K562 (cell line): Measurements from ENCODE around the gene ICAM2. TPM values are rescaled to one million over a fixed set of nuclear protein-coding genes. Genes with fewer than 3 reads are reported as not detected.

Source experiments
- ARNT ChIP-seq, 2 experiments: fragments of 450-650 bp; IDR thresholded peaks; 2 replicates each; pipeline ENCODE4 v1.6.1; 2016; ENCODE audit warnings: mild to moderate bottlenecking in 1 of 2
- BRF1 ChIP-seq: IDR thresholded peaks from 3 replicates; pipeline ENCODE4 v1.6.1; 2011; ENCODE audit warnings: borderline replicate concordance, mild to moderate bottlenecking; ENCODE audit not compliant: insufficient read length; ENCODE audit errors: extremely low read depth
- DACH1 ChIP-seq: fragments of 450-650 bp; IDR thresholded peaks from 2 replicates; pipeline ENCODE4 v1.6.1; 2018; ENCODE audit not compliant: partially characterized antibody
- GATAD2A ChIP-seq: fragments of 450-650 bp; IDR thresholded peaks from 2 replicates; pipeline ENCODE4 v1.6.1; 2017
- MAZ ChIP-seq, 2 experiments: fragments of 450-650 bp in 1 of 2; sonication (generic) in 1 of 2; formaldehyde crosslinking; IDR thresholded peaks in 1 of 2; conservative IDR thresholded peaks in 1 of 2; 2 replicates each; pipeline versions ENCODE4 v1.4.0 to v1.5.0; 2020; ENCODE audit warnings: mild to moderate bottlenecking in 1 of 2, missing genetic modification reagents in 1 of 2
- MEF2A ChIP-seq: IDR thresholded peaks from 2 replicates; pipeline ENCODE4 v1.6.1; 2011; ENCODE audit warnings: low read depth, mild to moderate bottlenecking, low read length, moderate library complexity; ENCODE audit not compliant: control insufficient read depth
- POU5F1 ChIP-seq: fragments of 150-350 bp; IDR thresholded peaks from 2 replicates; pipeline ENCODE4 v1.6.1; 2014; ENCODE audit warnings: borderline replicate concordance, low read length, low read depth, mild to moderate bottlenecking; ENCODE audit not compliant: partially characterized antibody
- RBM39 ChIP-seq: fragments of 200-400 bp; formaldehyde crosslinking; optimal IDR thresholded peaks from 2 replicates; pipeline ENCODE3; 2018; ENCODE audit warnings: low read depth, low read length
- RFX5 ChIP-seq: IDR thresholded peaks from 2 replicates; pipeline ENCODE4 v1.6.1; 2011; ENCODE audit warnings: low read depth, mild to moderate bottlenecking, improper control_type of control experiment, low read length
- SFPQ ChIP-seq: fragments of 200-400 bp; formaldehyde crosslinking; IDR thresholded peaks from 2 replicates; pipeline ENCODE4 v1.6.1; 2017; ENCODE audit warnings: mild to moderate bottlenecking, low read depth, low read length, moderate library complexity
- TOE1 ChIP-seq, 2 experiments: fragments of 450-650 bp in 1 of 2; sonication (generic) in 1 of 2; formaldehyde crosslinking in 1 of 2; IDR thresholded peaks; 2 replicates each; pipeline versions ENCODE4 v1.7.1 to v1.8.0; 2016 to 2022; ENCODE audit warnings: borderline replicate concordance in 2 of 2, mild to moderate bottlenecking in 2 of 2, antibody characterized with exemption in 1 of 2, inconsistent platforms in 1 of 2, low read depth in 1 of 2, missing genetic modification reagents in 1 of 2, moderate library complexity in 1 of 2
- UBTF ChIP-seq, 2 experiments: IDR thresholded peaks; 2 replicates each; pipeline ENCODE4 v1.6.1; 2012; ENCODE audit warnings: improper control_type of control experiment in 2 of 2, low read depth in 2 of 2, low read length in 2 of 2, borderline replicate concordance in 1 of 2
- YY1 ChIP-seq, 3 experiments: IDR thresholded peaks; 2 replicates each; pipeline ENCODE4 v1.6.1; 2011; ENCODE audit warnings: low read length in 2 of 3, mild to moderate bottlenecking in 2 of 3, moderate library complexity in 2 of 3, borderline replicate concordance in 1 of 3, control low read depth in 1 of 3, low read depth in 1 of 3; ENCODE audit not compliant: insufficient read depth in 3 of 3, insufficient replicate concordance in 2 of 3, control insufficient read depth in 1 of 3, insufficient read length in 1 of 3; ENCODE audit errors: extremely low read depth in 1 of 3
- ZFPM2 ChIP-seq: fragments of 250-450 bp; sonication (Bioruptor Pico); IDR thresholded peaks from 2 replicates; pipeline ENCODE4 v1.5.1; 2022; ENCODE audit warnings: mild to moderate bottlenecking
- polyA plus RNA-seq, 8 experiments: library from polyadenylated mRNA; depleted of rRNA in 4 of 8; stranded (reverse) in 5 of 8; unstranded in 3 of 8; fragments of >200 nt; fragmentation: Nextera tagmentation in 2 of 8; fragmentation: Illumina TruSeq in 1 of 8; extraction: Ambion mirVana in 2 of 8; extraction: Trizol in 1 of 8; gene quantifications; 2 replicates each; pipeline versions ENCODE4 v1.2.1 to v1.2.3, GENCODE V29; 2011 to 2014; ENCODE audit warnings: inconsistent platforms in 1 of 8, missing spikeins in 1 of 8
- total RNA-seq, 7 experiments: library from RNA; depleted of rRNA in 6 of 7; stranded (reverse); fragments of >200 nt in 6 of 7; fragmentation: Illumina TruSeq in 2 of 7; extraction: Trizol in 2 of 7; gene quantifications; 2 replicates each; pipeline versions ENCODE4 v1.2.1 to v1.2.3, GENCODE V29; 2011 to 2021; ENCODE audit warnings: low replicate concordance in 1 of 7
- TF ChIP-seq, protein P1 (sequence below): fragments of 450-650 bp; IDR thresholded peaks from 2 replicates; pipeline ENCODE4 v1.7.1; 2018; ENCODE audit warnings: mild to moderate bottlenecking, low read depth; ENCODE audit not compliant: partially characterized antibody
- TF ChIP-seq, protein P2 (sequence below): fragments of 250-450 bp; sonication (Bioruptor Pico); IDR thresholded peaks from 2 replicates; pipeline ENCODE4 v1.5.0; 2021

The ICAM2 gene
- total and polyA plus RNA-seq, 9 of the 15 experiments (the other 6 are each of a cell fraction or from before 2014, with no cell fraction given): 37.9 to 89.4 (median 60.6) TPM

- TF ChIP-seq UBTF (IDR thresholded peaks at IDR 0.05; ENCODE audit: borderline replicate concordance in 1 of 2, low read depth in 2 of 2, low read length in 2 of 2): peak in 1 of 2 experiments; percentile 66; a peak in 1 of 4 replicates
- TF ChIP-seq GATAD2A: no peak
- TF ChIP-seq BRF1: no peak
- TF ChIP-seq TOE1 (IDR thresholded peaks at IDR 0.05; ENCODE audit: borderline replicate concordance): no peak
- peak; percentile 39; the same call in 1 of the 2 replicates for TF ChIP-seq TOE1 (CRISPR knock-in tag; IDR thresholded peaks at IDR 0.05; ENCODE audit: borderline replicate concordance, low read depth)
- TF ChIP-seq SFPQ: no peak
- no peak for TF ChIP-seq MAZ (CRISPR knock-in tag; conservative IDR thresholded peaks at IDR 0.05 in 1 of 2, IDR thresholded peaks at IDR 0.05 in 1 of 2)
- TF ChIP-seq, protein P1, sequence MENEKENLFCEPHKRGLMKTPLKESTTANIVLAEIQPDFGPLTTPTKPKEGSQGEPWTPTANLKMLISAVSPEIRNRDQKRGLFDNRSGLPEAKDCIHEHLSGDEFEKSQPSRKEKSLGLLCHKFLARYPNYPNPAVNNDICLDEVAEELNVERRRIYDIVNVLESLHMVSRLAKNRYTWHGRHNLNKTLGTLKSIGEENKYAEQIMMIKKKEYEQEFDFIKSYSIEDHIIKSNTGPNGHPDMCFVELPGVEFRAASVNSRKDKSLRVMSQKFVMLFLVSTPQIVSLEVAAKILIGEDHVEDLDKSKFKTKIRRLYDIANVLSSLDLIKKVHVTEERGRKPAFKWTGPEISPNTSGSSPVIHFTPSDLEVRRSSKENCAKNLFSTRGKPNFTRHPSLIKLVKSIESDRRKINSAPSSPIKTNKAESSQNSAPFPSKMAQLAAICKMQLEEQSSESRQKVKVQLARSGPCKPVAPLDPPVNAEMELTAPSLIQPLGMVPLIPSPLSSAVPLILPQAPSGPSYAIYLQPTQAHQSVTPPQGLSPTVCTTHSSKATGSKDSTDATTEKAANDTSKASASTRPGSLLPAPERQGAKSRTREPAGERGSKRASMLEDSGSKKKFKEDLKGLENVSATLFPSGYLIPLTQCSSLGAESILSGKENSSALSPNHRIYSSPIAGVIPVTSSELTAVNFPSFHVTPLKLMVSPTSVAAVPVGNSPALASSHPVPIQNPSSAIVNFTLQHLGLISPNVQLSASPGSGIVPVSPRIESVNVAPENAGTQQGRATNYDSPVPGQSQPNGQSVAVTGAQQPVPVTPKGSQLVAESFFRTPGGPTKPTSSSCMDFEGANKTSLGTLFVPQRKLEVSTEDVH: no peak
- no peak for TF ChIP-seq MEF2A
- no peak for TF ChIP-seq ZFPM2 (CRISPR knock-in tag)
- TF ChIP-seq RFX5: no peak
- TF ChIP-seq POU5F1: no peak
- no peak for TF ChIP-seq ARNT (IDR thresholded peaks at IDR 0.05)
- no peak for TF ChIP-seq YY1 (IDR thresholded peaks at IDR 0.05; ENCODE audit: borderline replicate concordance in 1 of 3, control insufficient read depth in 1 of 3, extremely low read depth in 1 of 3, insufficient read depth in 3 of 3, insufficient read length in 1 of 3, insufficient replicate concordance in 2 of 3, low read depth in 1 of 3, low read length in 2 of 3)
- TF ChIP-seq RBM39: no peak
- TF ChIP-seq DACH1: no peak
- TF ChIP-seq, protein P2, sequence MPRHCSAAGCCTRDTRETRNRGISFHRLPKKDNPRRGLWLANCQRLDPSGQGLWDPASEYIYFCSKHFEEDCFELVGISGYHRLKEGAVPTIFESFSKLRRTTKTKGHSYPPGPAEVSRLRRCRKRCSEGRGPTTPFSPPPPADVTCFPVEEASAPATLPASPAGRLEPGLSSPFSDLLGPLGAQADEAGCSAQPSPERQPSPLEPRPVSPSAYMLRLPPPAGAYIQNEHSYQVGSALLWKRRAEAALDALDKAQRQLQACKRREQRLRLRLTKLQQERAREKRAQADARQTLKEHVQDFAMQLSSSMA (CRISPR knock-in tag): no peak
These were observed 14.7 kb downstream of the ICAM2 start (continued) for GRCh38 chr17:64005734-64006167.
